ENCODE data around the gene ZNF549. TPM values are rescaled to one million over a fixed set of nuclear protein-coding genes. Genes with fewer than 3 reads are reported as not detected.
A peak's percentile ranks its signal among the peaks of the same experiment; 100 is the strongest.

ZNF549 gene
- total and polyA plus RNA-seq, 2 donors (not counting 1 experiment from before 2014, with no cell fraction given): 5.4 to 23.0 TPM

DNA sequence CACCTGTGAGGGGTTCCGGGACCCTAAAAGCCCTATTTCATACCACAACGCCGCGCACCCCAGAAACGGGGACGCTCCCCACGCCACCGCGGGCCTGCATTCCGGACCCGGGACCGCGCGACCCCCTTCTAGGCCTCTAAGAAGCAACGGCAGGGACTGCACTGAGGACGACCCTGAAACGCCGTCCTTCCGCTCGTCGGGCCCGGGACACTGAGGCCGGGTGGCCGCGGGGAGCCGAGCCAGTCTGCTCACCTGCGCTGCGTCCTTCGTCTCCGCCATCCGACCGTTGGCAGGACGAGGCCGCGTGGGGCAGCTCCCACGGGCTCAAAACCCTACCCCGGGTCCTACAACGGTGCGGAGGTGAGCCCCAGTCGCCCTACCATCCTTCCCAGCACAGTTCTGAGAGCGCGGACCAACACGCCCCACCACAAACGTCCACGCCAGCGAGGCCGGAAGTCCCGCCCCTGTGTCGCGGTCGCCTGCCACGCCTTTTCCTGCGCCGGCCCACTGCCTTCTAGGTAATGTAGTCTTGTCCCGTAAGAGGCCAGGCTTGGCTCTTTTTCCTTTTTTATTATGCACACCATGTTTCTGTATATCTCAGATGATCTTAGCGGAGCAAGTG is 32.4 kb downstream of the ZNF549 start, which contains the start of gene ZNF550:
ZNF550 (minus strand) TSS at position 460 of the 622 bp plus-strand sequence; CDS start at position 279, 181 bp downstream.
- peak within 1 kb of the TSS; percentile 99 for H2AFZ ChIP-seq (ENCODE audit: insufficient read depth, low read depth, low read length, poor library complexity, severe bottlenecking)
- H3K27me3 Mint-ChIP-seq: peaks cover 13% of the 10 kb centered on the region
- H3K4me2 ChIP-seq (replicated peaks; ENCODE audit: low read depth, low read length, poor library complexity, severe bottlenecking): peak within 1 kb of the TSS; percentile 92
- H3K27ac ChIP-seq (ENCODE audit: low read length in 2 of 2): peak within 1 kb of the TSS; percentile 28 to 69
- peaks cover 7% of the 10 kb centered on the region for H3K9me3 Mint-ChIP-seq (ENCODE audit: insufficient read depth)
- H3K4me1 ChIP-seq (ENCODE audit: control insufficient read depth in 2 of 2, insufficient read depth in 2 of 2, low read length in 2 of 2): peaks cover 19 to 21% of the 10 kb centered on the region in 2 donors
- peaks cover 11 to 24% (median 21%) of the 10 kb centered on the region in 3 donors for H3K9me3 ChIP-seq (ENCODE audit: control extremely low read depth in 1 of 3, control insufficient read depth in 2 of 3, insufficient read depth in 1 of 3, low read length in 2 of 3)
- H3K79me2 ChIP-seq (ENCODE audit: control insufficient read depth, insufficient read depth, low read length): peaks cover 36% of the 10 kb centered on the region
- peaks cover 0 to 4% (median 2%) of the 10 kb centered on the region in 4 experiments for H3K27me3 ChIP-seq (replicated peaks in 1 of 4; ENCODE audit: control extremely low read depth in 1 of 4, control insufficient read depth in 3 of 4, insufficient read depth in 4 of 4, low read length in 3 of 4)
- DNase-seq (peak; percentile 87), ATAC-seq (ENCODE audit: low read depth) (peak; percentile 99)
- peak within 1 kb of the TSS; percentile 86 for H3K27ac Mint-ChIP-seq
- intact Hi-C loops (cut with micrococcal nuclease): loop anchor here (1.0 to 2.0 kb wide), 4 partner anchors 20 to 73 kb away; partner anchors contain the start of genes ZNF211, ZNF419 and ZNF549
- peaks cover 3 to 11% of the 10 kb centered on the region in 2 experiments for H3K36me3 ChIP-seq (replicated peaks in 1 of 2; ENCODE audit: control extremely low read depth in 1 of 2, control insufficient read depth in 1 of 2, extremely low read depth in 1 of 2, insufficient read depth in 2 of 2, low read length in 1 of 2)
- peaks cover 5% of the 10 kb centered on the region for H4K20me1 ChIP-seq (ENCODE audit: control insufficient read depth, insufficient read depth, low read length, poor library complexity, severe bottlenecking)
- ChIA-PET POLR2A (interaction anchor here (0.6 kb wide), 1 partner anchor 535 kb away, joined by 4 read pairs; no protein-coding TSS in a partner anchor), CTCF (interaction anchor here (1.0 kb wide), 1 partner anchor 18 kb away, joined by 4 read pairs; no protein-coding TSS in a partner anchor)
- H3K9ac ChIP-seq (ENCODE audit: low read length): peak within 1 kb of the TSS; percentile 94
- TF ChIP-seq, protein P1, sequence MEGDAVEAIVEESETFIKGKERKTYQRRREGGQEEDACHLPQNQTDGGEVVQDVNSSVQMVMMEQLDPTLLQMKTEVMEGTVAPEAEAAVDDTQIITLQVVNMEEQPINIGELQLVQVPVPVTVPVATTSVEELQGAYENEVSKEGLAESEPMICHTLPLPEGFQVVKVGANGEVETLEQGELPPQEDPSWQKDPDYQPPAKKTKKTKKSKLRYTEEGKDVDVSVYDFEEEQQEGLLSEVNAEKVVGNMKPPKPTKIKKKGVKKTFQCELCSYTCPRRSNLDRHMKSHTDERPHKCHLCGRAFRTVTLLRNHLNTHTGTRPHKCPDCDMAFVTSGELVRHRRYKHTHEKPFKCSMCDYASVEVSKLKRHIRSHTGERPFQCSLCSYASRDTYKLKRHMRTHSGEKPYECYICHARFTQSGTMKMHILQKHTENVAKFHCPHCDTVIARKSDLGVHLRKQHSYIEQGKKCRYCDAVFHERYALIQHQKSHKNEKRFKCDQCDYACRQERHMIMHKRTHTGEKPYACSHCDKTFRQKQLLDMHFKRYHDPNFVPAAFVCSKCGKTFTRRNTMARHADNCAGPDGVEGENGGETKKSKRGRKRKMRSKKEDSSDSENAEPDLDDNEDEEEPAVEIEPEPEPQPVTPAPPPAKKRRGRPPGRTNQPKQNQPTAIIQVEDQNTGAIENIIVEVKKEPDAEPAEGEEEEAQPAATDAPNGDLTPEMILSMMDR (IDR thresholded peaks at IDR 0.05): no peak
- no peak for TF ChIP-seq EZH2 (IDR thresholded peaks at IDR 0.05; ENCODE audit: borderline replicate concordance, insufficient read depth, low read depth, low read length, poor library complexity, severe bottlenecking)
- peaks cover 30% of the 10 kb centered on the region for H3K4me1 Mint-ChIP-seq
- peak within 1 kb of the TSS; percentile 94 for H3K4me3 Mint-ChIP-seq
- WGBS (ENCODE audit: insufficient coverage): under 1% methylated on average over 55 of the region's 56 CpGs
- H3K4me3 ChIP-seq (ENCODE audit: control extremely low read depth in 1 of 5, extremely low read depth in 1 of 5, insufficient read depth in 1 of 5, low read depth in 2 of 5, low read length in 4 of 5): peak within 1 kb of the TSS; percentile 64 to 98 (median 92)

DNA sequence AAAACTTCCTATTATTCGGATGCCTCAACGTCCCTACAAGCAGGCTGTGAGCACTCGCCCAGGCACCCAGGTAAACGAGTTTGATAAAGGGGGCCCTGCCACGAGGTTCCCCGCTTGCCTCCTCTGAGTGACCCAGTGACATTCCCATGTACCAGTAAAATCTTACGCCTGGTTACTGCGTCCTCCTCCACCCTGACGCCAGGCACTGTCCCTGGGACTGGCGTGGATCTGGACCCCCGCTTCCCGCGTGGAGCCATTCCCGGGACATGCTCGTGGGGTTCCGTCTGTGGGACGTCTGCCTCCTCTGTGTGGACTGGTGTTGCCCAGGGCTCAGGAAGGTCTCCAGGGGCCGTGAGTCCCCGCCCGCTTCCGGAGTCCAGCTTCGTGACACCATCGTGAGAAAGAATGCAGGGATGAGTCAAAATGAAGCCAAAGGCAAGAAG is 32.9 kb downstream of the ZNF549 start:
- peaks cover 30% of the 10 kb centered on the region for H3K4me1 Mint-ChIP-seq
- H3K27ac ChIP-seq (ENCODE audit: low read length in 2 of 2): peak overlapping the region; percentile 28 to 69
- peak overlapping the region; percentile 92 for H3K4me2 ChIP-seq (replicated peaks; ENCODE audit: low read depth, low read length, poor library complexity, severe bottlenecking)
- WGBS (ENCODE audit: insufficient coverage): 44% methylated on average over 22 of the region's 23 CpGs
- peak overlapping the region; percentile 94 for H3K4me3 Mint-ChIP-seq
- intact Hi-C loops (cut with micrococcal nuclease): no loop called here
- CTCF ChIA-PET: interaction anchor here (1.0 kb wide), 1 partner anchor 17 kb away, joined by 4 read pairs; no protein-coding TSS in a partner anchor
- H3K27me3 ChIP-seq (replicated peaks in 1 of 4; ENCODE audit: control extremely low read depth in 1 of 4, control insufficient read depth in 3 of 4, insufficient read depth in 4 of 4, low read length in 3 of 4): peaks cover 0 to 4% (median 2%) of the 10 kb centered on the region in 4 experiments
- peak overlapping the region; percentile 99 for H2AFZ ChIP-seq (ENCODE audit: insufficient read depth, low read depth, low read length, poor library complexity, severe bottlenecking)
- ATAC-seq (ENCODE audit: low read depth) (peak; percentile 7), DNase-seq (no peak)
- peaks cover 0 to 8% of the 10 kb centered on the region in 2 experiments for H3K36me3 ChIP-seq (replicated peaks in 1 of 2; ENCODE audit: control extremely low read depth in 1 of 2, control insufficient read depth in 1 of 2, extremely low read depth in 1 of 2, insufficient read depth in 2 of 2, low read length in 1 of 2)
- peak overlapping the region; percentile 86 for H3K27ac Mint-ChIP-seq
- TF ChIP-seq EZH2 (IDR thresholded peaks at IDR 0.05; ENCODE audit: borderline replicate concordance, insufficient read depth, low read depth, low read length, poor library complexity, severe bottlenecking): no peak
- TF ChIP-seq, protein P1 (IDR thresholded peaks at IDR 0.05): no peak
- peaks cover 19 to 21% of the 10 kb centered on the region in 2 donors for H3K4me1 ChIP-seq (ENCODE audit: control insufficient read depth in 2 of 2, insufficient read depth in 2 of 2, low read length in 2 of 2)
- peaks cover 36% of the 10 kb centered on the region for H3K79me2 ChIP-seq (ENCODE audit: control insufficient read depth, insufficient read depth, low read length)
- H3K9me3 ChIP-seq (ENCODE audit: control extremely low read depth in 1 of 3, control insufficient read depth in 2 of 3, insufficient read depth in 1 of 3, low read length in 2 of 3): peaks cover 11 to 29% (median 23%) of the 10 kb centered on the region in 3 donors
- H3K4me3 ChIP-seq (ENCODE audit: control extremely low read depth in 1 of 5, extremely low read depth in 1 of 5, insufficient read depth in 1 of 5, low read depth in 2 of 5, low read length in 4 of 5): peak overlapping the region; percentile 64 to 98 (median 92)
- peaks cover 5% of the 10 kb centered on the region for H4K20me1 ChIP-seq (ENCODE audit: control insufficient read depth, insufficient read depth, low read length, poor library complexity, severe bottlenecking)
- POLR2A ChIA-PET: no interaction called here
- peaks cover 8% of the 10 kb centered on the region for H3K9me3 Mint-ChIP-seq (ENCODE audit: insufficient read depth)
- peaks cover 13% of the 10 kb centered on the region for H3K27me3 Mint-ChIP-seq
- H3K9ac ChIP-seq (ENCODE audit: low read length): peak overlapping the region; percentile 94
